Stomach (tissue), 4 donors: ENCODE data around the gene RARS2.

Experiments
- EP300 ChIP-seq: sonication (generic); formaldehyde crosslinking; IDR thresholded peaks from one replicate; pipeline ENCODE4 v1.6.1; 2017; ENCODE audit warnings: antibody characterized with exemption
- POLR2A ChIP-seq, 4 donors: fragments of 450-650 bp; IDR thresholded peaks; one replicate each; pipeline ENCODE4 v1.6.1; 2016; ENCODE audit warnings: antibody characterized with exemption in 4 of 4, control low read depth in 2 of 4, mild to moderate bottlenecking in 1 of 4, moderate library complexity in 1 of 4
- TF ChIP-seq, protein P1 (sequence below), 7 experiments: fragments of 450-650 bp in 4 of 7; fragments of 200-600 bp in 3 of 7; sonication (generic) in 3 of 7; IDR thresholded peaks; one replicate each; pipeline ENCODE4 v1.5.1; 2016 to 2019; ENCODE audit warnings: antibody characterized with exemption in 7 of 7, control low read depth in 2 of 7, mild to moderate bottlenecking in 1 of 7

DNA sequence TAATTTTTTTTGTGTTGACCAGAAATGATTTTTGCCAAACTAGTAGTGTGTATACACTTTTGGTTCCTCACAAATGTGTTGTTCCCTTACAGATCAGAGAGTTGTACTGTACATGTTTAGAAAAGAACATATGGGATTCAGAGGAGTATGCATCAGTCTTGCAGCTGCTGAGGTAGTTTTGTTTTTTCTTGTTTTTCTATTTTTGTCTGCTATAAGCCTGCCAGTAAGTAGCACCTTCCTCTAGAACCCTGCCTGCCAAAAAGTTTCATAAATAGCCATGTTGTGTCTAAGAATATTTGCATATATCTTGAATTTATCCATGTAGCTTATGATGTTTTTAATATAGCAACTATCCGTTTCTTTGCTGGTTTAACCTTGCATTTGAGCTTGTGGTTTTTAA is 46.5 kb upstream of the RARS2 start:
- TF ChIP-seq, protein P1, sequence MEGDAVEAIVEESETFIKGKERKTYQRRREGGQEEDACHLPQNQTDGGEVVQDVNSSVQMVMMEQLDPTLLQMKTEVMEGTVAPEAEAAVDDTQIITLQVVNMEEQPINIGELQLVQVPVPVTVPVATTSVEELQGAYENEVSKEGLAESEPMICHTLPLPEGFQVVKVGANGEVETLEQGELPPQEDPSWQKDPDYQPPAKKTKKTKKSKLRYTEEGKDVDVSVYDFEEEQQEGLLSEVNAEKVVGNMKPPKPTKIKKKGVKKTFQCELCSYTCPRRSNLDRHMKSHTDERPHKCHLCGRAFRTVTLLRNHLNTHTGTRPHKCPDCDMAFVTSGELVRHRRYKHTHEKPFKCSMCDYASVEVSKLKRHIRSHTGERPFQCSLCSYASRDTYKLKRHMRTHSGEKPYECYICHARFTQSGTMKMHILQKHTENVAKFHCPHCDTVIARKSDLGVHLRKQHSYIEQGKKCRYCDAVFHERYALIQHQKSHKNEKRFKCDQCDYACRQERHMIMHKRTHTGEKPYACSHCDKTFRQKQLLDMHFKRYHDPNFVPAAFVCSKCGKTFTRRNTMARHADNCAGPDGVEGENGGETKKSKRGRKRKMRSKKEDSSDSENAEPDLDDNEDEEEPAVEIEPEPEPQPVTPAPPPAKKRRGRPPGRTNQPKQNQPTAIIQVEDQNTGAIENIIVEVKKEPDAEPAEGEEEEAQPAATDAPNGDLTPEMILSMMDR (IDR thresholded peaks at IDR 0.05), result no peak
- no peak for TF ChIP-seq EP300
- TF ChIP-seq POLR2A (IDR thresholded peaks at IDR 0.05), result no peak
